ENCODE data around the gene LTB4R. TPM values are rescaled to one million over a fixed set of nuclear protein-coding genes. Genes with fewer than 3 reads are reported as not detected.

LTB4R gene
- total RNA-seq, 1 donor from 2014 or later, result 8.4 TPM

DNA sequence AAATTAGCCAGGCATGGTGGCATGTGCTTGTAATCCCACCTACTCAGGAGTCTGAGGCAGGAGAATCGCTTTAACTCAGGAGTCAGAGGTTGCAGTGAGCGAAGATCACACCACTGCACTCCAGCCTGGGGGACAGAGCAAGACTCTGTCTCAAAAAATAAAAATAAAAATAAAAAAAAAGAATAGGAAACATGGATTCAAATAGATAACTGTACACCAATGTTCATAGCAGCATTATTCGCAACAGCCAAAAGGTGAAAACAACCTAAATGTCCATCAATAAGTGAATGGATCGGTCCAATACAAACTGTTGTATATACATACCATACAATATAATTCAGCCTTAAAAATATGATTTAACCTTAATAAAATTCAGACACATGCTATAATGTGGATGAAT lies 31.6 kb downstream of the LTB4R start:
- Mint-ChIP-seq H3K9me3 (ENCODE audit: low read depth) (no peaks in the 10 kb centered on the region), H3K36me3 (ENCODE audit: insufficient read depth) (no peaks in the 10 kb centered on the region), H3K4me3 (ENCODE audit: low read depth) (no peak overlapping the region), H3K27ac (no peak overlapping the region), H3K4me1 (ENCODE audit: low read depth) (no peaks in the 10 kb centered on the region), H3K27me3 (peaks cover 70% of the 10 kb centered on the region)
- TF ChIP-seq, protein P1, sequence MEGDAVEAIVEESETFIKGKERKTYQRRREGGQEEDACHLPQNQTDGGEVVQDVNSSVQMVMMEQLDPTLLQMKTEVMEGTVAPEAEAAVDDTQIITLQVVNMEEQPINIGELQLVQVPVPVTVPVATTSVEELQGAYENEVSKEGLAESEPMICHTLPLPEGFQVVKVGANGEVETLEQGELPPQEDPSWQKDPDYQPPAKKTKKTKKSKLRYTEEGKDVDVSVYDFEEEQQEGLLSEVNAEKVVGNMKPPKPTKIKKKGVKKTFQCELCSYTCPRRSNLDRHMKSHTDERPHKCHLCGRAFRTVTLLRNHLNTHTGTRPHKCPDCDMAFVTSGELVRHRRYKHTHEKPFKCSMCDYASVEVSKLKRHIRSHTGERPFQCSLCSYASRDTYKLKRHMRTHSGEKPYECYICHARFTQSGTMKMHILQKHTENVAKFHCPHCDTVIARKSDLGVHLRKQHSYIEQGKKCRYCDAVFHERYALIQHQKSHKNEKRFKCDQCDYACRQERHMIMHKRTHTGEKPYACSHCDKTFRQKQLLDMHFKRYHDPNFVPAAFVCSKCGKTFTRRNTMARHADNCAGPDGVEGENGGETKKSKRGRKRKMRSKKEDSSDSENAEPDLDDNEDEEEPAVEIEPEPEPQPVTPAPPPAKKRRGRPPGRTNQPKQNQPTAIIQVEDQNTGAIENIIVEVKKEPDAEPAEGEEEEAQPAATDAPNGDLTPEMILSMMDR (IDR thresholded peaks at IDR 0.05; ENCODE audit: unreplicated experiment), result no peak
- no peak for DNase-seq (ENCODE audit: low spot score, unreplicated experiment)

DNA sequence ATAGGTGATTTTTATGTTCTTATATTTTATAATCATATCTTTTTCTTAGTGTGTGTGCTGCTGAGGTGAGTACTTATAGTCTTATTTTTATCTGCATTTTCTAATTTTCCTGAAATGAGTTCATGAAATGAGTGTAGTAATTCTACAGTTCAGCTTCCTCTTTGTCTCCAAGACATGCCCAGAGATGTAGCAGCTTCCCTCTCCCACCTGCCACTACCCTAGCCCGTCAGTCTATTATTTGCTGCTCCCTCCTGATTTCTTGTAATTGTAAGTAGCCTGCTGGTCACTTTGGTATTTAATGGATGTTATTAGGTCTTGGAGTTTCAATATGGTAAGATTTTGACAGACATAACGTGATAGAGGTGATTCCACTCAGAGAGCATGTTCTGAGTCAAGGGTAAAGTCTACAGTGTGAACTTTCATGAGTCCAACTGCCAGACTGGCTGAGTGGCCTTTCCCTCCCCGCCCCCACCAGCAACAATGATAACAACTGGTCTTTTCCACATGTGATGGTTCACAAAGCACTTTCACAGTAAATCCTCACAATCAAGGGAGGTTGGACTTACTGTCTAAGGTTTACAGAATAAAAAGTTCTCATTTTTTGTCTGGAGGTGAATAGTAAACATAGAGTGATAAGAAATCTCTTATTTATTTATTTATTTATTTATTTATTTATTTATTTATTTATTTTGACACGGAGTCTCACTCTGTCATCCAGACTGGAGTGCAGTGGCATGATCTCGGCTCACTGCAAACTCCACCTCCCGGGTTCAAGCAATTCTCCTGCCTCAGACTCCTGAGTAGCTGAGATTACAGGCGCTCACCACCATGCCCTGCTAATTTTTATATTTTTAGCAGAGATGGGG lies 32.7 kb downstream of the LTB4R start:
- no peak overlapping the region for H3K4me3 Mint-ChIP-seq (ENCODE audit: low read depth)
- H3K4me1 Mint-ChIP-seq (ENCODE audit: low read depth), result no peaks in the 10 kb centered on the region
- no peaks in the 10 kb centered on the region for H3K36me3 Mint-ChIP-seq (ENCODE audit: insufficient read depth)
- no peaks in the 10 kb centered on the region for H3K9me3 Mint-ChIP-seq (ENCODE audit: low read depth)
- no peak for DNase-seq (ENCODE audit: low spot score, unreplicated experiment)
- TF ChIP-seq, protein P1 (IDR thresholded peaks at IDR 0.05; ENCODE audit: unreplicated experiment), result no peak
- peaks cover 65% of the 10 kb centered on the region for H3K27me3 Mint-ChIP-seq
- no peak overlapping the region for H3K27ac Mint-ChIP-seq

DNA sequence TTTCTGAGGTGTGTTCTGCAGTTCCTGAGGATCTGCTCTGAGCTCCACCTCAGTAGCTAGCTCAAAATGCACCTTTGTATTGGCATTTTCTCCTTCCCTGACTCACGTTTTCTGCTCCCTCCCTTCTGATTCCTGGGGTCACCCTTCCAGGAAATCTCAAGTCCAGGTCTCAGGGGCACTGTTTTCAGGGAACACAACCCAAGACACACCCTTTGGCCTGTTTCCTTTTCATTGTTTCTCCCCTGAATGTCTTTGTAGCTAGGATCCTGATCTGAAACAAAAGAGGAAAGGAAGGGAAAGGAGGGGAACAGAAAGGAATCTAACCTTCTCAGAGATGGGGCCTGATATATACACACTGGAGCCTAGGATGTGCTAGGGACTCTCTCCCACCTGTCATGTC lies 35.8 kb downstream of the LTB4R start:
- Mint-ChIP-seq H3K9me3 (ENCODE audit: low read depth) (no peaks in the 10 kb centered on the region), H3K4me3 (ENCODE audit: low read depth) (no peak overlapping the region)

DNA sequence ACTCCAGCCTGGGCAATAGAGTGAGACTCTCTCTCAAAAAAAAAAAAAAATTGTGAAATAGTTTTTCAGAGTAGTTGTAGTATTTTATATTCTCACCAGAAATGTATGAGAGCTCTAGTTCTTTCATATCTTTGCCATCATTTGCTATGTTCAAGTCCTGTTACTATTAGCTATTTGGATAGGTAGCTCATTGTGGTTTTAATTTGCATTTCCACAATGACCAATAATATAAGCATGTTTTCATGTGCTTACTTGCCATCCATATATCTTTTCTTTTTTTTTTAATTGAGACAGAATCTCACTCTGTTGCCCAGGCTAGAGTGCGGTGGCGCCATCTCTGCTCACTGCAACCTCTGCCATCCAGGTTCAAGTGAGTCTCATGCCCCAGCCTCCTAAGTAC lies 36.9 kb downstream of the LTB4R start:
- H3K4me1 Mint-ChIP-seq (ENCODE audit: low read depth), result peaks cover 4% of the 10 kb centered on the region
- H3K27me3 Mint-ChIP-seq, result peaks cover 72% of the 10 kb centered on the region
- TF ChIP-seq, protein P1 (IDR thresholded peaks at IDR 0.05; ENCODE audit: unreplicated experiment), result no peak
- no peak overlapping the region for H3K4me3 Mint-ChIP-seq (ENCODE audit: low read depth)
- no peak overlapping the region for H3K27ac Mint-ChIP-seq
- H3K9me3 Mint-ChIP-seq (ENCODE audit: low read depth), result no peaks in the 10 kb centered on the region
- H3K36me3 Mint-ChIP-seq (ENCODE audit: insufficient read depth), result no peaks in the 10 kb centered on the region
- DNase-seq (ENCODE audit: low spot score, unreplicated experiment), result no peak

More for the DNA sequence above, 35.8 kb downstream of the LTB4R start:
- Mint-ChIP-seq H3K4me1 (ENCODE audit: low read depth) (no peaks in the 10 kb centered on the region), H3K27me3 (peaks cover 69% of the 10 kb centered on the region), H3K27ac (no peak overlapping the region), H3K36me3 (ENCODE audit: insufficient read depth) (no peaks in the 10 kb centered on the region)
- no peak for DNase-seq (ENCODE audit: low spot score, unreplicated experiment)
- TF ChIP-seq, protein P1 (IDR thresholded peaks at IDR 0.05; ENCODE audit: unreplicated experiment), result no peak

DNA sequence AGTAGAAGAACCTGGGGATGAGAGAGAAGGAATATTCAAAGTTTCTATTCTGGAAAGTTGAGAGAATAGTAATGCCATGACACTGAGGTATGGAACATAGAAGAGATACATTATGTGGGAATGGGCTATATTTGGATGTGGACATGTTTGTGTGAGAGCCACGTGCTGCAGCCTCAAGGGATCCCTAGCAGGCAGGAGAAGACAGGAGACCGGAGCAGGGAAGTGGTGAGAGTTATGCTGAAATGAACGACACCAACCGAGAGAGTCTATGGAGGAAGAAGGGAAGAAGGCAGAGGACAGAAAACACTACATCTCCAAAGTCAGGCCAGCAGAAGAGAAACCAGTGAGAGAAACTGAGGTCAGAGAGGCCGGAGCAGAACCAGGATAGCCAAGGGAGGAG lies 38.4 kb downstream of the LTB4R start:
- Mint-ChIP-seq H3K27me3 (peaks cover 72% of the 10 kb centered on the region), H3K27ac (no peak overlapping the region), H3K9me3 (ENCODE audit: low read depth) (no peaks in the 10 kb centered on the region), H3K4me1 (ENCODE audit: low read depth) (peaks cover 6% of the 10 kb centered on the region), H3K4me3 (ENCODE audit: low read depth) (no peak overlapping the region), H3K36me3 (ENCODE audit: insufficient read depth) (no peaks in the 10 kb centered on the region)
- DNase-seq (ENCODE audit: low spot score, unreplicated experiment), result no peak
- TF ChIP-seq, protein P1 (IDR thresholded peaks at IDR 0.05; ENCODE audit: unreplicated experiment), result no peak
